CD4-positive, alpha-beta T cell treated with Interleukin-1 beta for 1 hour (primary cell): ENCODE measurements around the gene TMEM247.
"Not testable (repeated sequence)": the region's sequence is repeated elsewhere in the genome, so short reads cannot be mapped to it uniquely, and the experiment has no call there.

Experiments used
- DNase-seq, 2 donors: peaks; one replicate each; pipeline ENCODE4 v3.0.0-alpha.2; 2020 to 2022

The TMEM247 gene

DNA sequence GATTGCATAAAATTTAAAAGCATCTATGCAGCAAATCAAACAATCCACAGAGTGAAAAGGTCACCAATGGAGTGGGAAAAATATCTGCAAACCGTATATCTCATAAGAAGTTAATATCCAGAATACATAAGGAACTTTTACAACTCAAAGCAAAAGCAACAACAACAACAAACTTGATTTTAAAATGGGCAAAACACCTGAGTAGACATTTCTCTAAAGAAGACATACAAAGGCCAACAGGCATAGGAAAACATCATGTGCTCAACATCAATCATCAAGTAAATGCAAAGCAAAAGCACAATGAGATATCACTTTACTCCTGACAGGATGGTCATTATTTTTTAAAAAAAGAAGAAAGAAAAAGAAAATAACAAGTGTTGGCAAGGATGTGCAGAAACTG is 38.1 kb downstream of the TMEM247 start:
- no peak for DNase-seq

DNA sequence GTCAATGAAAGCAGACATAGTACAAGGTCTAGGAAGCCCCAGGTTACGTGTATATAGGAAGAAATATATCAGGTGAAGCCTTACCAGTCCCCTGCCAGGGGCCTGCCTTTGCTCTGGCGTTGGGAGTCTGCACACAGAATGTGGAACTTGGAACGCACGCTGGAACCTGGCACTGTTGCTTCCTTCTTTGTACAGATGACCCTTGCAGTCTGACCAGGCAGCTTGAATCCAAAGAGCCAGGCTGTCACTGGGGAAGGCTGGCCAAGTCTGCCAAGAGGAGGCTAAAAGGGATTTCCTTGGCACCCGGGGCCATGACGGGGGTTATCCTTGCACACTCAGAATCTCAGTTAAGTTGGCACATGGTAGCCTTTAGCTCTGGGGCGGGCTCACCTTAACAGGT is 39.5 kb downstream of the TMEM247 start:
- no peak for DNase-seq

DNA sequence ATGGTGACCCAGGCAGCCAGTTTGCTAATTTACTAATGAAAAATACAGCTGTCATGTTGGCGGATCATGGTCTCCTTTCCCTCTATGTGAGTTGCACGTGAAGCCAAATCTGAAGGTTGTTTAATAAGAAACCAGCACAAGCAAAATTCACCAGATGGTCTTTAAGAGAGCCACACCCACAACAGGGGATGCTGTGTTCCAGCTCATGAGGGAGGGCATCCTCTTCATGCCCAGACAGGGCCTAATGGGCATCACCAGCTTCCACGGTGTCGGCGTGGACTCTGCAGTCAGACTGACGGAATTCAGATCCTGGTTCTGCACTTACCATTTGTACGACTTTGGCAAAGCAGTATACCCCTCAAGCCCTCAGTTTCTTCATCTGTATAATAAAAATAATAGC is 39.9 kb downstream of the TMEM247 start:
- no peak for DNase-seq

DNA sequence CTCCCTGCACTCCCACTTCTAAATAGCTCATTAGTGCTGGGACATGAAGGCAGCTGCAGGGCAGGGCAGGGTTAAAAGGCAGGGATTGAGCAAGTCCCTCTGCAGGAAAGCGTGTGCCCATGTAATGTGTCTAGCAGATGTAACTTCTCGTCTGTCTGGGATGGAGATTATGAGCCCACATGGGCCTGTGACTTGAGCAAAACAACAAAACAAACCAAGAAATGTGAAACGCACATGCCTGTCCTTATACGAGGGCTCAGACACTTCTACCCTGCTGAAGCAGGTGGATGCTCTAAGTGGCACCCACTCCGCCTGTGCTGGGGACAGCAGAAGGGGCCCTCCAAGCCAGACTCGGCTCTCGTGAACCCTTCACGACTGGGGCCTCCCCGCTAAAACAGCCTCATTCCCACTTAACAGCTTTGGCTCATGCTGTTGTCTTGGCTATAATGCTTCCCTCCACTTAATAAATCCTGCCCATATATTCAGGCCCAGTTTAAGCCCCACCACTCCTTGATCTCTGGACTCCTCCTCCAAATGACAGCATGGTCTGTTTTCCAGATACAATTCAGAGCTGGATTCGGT is 40.9 kb downstream of the TMEM247 start:
- no peak for DNase-seq

DNA sequence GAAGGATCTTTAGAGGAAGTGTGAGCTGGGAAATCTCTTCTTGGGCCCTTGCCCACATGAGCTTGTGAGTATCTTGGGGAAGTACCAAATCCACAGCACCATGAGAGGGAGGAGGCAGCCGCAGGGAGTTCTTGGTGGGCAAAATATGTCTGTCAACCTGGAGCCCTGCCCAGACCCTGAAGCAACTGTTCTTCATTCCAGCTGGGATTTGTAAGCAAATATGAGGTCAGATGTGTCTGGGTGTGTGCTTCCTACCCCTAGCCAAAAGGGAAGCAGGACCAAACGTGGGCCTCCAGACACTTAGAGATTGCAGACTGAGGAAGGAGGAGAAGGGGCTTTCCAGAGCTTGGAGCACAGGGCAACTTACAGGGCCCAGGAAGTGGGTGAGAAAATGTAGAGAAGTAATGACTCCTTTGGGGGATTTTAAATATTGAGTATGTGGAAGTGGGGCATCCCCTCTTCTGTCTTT is 41.9 kb downstream of the TMEM247 start:
- peak; percentile 6 to 34 for DNase-seq

DNA sequence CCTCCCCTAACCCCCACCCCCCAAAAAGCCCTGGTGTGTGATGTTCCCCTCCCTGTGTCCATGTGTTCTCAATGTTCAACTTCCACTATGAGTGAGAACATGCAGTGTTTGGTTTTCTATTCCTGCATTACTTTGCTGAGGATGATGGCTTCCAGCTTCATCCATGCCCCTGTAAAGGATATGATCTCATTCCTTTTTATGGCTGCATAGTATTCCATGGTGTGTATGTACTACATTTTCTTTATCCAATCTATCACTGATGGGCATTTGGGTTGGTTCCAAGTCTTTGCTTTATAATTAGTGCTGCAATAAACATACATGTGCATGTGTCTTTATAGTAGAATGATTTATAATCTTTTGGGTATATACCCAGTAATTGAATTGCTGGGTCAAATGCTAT is 43.0 kb downstream of the TMEM247 start:
- DNase-seq, result not testable (repeated sequence)

DNA sequence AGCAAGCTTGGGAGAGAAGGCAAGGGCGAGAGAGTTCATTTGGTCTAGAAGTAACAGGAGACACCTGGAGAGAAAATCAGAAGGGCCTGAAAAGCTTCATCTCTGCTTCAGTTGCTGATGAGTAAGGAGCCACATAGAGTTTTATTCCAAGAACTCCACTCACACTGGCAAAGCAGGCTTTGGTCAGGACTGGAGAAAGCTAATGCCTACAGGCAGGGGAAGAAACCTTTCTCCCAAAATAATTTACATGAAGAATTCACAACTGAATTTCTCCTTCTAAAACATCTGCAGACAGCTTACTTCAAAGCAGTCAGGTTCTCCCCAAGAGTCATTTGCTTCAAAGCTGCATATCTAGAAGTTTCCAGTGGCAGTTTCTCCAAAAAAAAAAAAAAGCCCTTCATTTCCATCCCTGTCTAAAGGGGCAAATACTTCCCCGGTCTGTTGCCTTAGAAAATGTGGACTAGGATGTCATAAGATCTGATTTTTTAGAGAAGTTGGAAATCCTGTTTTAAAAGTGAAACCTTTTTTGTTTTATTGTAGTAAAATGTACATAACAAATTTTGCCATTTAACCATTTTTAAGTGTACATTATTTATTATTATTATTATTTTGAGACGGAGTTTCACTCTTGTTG is 46.3 kb downstream of the TMEM247 start:
- DNase-seq, result no peak

DNA sequence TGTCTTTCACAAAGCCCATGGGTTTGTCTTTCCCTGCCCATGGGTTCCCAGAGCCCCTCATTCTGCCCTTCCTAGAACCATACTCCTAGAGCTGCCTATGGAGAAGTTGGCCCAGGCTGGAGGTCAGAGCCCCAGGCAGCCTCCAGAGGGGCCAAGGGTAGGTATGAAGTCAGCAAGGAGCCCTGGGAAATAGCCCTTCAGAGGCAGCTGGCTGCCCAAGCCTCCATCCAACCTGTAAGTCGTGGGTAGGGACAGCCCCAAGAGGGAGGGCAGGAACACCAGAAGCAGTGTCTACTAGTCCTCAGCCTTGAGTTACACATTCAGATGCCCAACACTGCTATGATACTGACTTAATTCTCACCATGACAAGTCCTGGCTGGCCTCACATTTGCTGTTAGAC is 49.5 kb downstream of the TMEM247 start:
- DNase-seq, result no peak

DNA sequence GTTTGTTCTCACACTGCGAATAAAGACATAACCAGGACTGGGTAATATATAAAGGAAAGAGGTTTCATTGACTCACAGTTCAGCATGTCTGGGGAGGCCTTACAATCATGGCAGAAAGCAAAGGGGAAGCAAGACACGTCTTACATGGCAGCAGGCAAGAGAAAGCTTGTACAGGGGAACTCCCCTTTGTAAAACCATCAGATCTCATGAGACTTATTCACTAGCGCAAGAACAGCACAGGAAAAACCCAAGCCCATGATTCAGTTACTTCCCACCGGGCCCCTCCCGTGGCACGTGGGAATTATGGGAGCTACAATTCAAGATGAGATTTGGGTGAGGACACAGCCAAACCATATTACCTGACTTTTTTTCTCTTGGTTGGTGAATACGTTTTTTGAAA is 51.3 kb downstream of the TMEM247 start:
- DNase-seq, result no peak

DNA sequence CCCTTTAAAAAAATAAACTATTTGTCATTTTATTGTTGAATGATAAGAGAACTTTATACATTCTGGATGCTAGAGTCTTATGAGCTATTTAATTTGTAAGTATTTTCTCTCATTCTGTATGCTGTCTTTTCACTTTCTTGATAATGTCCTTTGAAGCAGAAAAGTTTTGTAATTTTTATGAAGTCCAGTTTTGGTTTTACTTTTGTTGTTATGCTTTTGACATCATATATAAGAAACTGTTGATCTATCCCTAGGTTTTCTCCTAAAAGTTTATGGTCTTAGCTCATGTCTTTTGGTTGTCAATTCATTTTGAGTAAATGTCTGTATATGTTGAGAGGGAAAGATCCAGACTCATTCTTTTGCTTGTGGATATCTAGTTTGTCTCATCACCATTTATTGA is 52.5 kb downstream of the TMEM247 start:
- no peak for DNase-seq
